MV-4-11 (cell line): ENCODE results near the gene PRLR.

Source experiments
- DNase-seq: peaks from one replicate; lab custom pipeline; 2025; lab: John Stamatoyannopoulos, UW

The PRLR gene

DNA sequence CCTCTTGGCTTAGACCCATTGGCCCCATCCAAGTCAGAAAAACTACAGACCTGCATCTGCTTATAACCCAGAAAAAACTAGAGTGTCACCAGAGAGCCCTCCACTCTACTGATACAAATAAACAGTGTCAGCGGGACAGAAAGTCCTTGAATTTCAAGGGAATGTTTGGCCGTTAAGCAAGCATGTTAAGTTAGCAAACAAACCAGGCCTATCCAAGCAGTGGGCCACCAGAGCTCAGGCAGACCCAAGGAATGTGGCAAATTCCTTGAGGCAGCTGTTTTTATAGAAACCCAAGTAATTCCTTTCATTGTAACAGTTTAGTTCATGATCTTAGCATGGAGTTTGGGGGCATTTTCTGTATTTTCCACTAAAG, 70.9 kb downstream of the PRLR start:
- no peak for DNase-seq

DNA sequence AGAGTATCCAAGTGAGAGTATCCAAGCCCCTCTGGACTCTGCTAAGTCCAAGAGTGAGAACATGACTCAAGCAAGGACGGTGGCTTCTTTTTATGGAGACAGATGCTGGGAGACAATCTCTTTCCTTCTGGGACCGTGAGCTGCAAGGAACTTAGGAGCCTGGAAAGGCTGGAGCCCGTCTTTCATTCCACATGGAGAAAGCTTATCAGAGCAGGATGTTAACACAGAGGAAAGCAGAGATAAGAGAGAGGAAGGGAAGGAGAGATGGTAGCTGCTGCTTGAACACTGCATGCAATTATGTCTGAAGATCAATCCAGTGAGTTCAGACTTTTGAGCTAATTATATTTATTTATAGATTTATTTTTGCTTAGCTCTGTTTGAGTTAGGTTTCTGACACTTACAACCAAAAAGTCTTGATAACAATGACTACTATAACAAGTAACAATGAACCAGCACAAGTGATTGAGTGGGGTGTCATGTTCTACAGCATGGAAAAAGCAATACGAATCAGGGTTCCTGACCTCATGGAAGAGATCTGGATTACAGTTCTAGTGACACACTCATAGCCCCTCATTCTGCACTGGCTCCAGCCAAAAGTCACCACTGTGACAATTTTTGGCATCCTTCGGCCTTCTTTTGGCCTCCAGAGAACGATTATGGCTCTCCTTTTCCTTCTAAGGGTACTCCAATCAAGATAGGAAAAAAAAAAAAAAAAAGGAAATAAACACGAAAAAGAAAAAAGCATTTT, 71.5 kb downstream of the PRLR start:
- DNase-seq, result no peak

DNA sequence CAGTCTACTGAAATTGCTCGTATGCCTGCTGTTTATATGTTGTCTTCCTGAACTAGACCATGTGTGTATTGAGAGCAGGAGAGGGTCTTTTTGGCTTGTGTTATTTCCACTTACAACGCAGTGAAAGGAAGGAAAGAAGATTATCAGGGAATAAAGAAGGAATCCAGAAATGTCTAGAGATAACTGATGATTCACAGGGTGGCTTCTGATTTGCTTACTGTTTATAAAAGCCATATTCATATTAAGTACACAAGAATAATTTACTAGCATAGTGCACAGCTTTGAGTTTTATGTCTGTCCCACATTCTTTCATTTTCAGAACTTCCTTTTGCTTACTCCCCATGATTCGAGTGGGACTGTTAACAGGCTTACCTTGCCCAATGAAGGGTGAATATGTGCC, 72.1 kb downstream of the PRLR start:
- no peak for DNase-seq

DNA sequence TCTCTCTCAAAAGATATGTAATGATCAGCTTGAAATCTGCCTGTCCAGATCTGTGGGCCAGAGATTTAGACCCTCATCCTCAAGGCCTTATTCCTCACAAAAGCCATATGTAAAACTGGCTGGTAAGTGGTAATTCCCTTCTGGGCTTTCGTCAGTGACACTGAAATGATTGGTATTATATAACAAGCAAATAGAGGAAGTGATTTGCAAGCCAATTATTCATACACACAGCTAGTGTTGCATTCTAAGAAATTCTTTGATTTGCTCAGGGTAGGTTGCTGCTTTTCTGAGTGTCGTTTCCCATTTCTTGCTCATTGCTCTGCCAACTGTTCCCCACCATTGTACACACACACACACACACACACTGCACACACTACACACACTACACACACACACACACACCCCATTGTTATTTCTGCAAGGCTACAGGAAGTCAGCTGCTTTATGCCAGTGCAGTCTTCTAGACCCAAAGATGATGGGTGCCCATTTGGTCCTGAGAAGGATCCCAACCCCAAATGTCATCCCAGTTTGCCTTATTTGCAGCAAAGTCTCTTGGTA, 76.8 kb downstream of the PRLR start:
- peak; percentile 67 for DNase-seq

- no peak for DNase-seq
These were observed 77.6 kb downstream of the PRLR start for GRCh38 chr5:35152733-35153132.

DNA sequence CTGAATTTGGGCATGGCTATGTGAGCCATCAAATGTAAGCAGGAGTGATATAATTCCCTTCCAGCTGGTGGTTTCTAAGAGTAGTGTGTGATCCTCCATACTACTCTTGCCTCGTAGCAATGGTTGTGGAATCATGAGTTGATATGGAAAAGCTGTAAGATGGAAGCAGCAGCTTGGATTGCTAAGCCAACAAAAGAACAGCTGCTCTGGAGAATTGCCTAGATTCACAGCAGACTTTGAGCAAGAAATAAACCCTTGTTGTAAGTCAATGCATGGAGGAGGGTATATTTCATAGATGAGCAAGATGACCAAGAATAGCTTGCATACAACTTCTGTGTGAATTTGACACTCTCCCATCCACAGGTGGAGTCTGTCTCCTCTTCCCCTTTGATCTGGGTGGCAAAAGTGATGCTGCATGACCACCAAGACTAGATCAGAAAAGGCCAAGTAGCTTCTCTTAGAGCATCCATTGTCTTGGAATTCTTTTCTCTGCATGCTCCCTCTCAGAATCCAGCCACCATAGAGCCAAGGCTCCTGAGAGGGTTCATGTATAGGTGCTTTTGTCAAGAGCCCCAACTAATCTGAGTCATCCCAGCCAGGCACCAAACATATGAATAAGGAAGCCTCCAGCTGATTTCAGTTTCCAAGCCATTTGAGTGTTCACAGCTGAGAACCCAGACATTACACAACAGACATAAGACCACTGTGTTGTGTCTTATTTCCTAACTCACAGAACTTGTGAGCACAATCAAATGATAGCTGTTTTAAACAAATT, 79.0 kb downstream of the PRLR start:
- peak; percentile 81 for DNase-seq

DNA sequence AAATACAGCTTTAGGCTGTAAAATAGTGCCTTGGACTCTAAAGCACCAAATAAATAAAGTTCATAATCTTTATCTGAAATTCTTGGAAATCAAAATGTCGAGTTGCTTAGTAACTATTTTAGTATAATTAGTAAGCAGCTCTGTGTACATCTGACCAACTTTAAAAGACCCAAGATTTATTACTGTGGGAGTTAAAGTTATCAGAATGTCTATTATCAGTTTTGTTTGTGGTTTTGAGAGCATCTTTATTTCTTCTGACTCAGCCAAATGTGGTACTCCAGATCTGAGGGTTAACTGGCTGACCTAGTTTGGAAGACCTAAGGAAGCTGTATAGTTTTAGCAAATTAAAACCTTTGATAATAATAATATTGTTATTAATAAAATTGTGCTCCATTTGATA, 81.2 kb downstream of the PRLR start:
- DNase-seq, result no peak

DNA sequence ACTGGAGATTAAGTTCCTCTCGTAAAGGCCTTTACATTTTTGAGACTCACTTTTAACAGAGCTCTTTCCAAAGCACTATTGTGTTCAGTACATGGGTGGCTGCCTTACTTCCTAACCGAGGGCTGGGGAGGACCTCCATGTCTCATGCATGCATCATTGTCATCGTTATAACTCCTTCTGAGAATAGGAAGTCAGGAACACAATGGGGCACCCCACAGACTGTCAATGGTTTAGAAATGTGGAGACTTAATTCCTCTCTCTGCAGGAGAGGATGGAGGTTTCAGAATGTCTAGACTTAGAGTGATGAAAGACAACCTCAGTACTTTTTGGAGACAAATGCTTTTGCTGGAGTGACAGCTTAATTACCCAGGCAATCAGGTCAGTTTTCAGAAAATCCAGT, 83.9 kb downstream of the PRLR start:
- peak; percentile 13 for DNase-seq

DNA sequence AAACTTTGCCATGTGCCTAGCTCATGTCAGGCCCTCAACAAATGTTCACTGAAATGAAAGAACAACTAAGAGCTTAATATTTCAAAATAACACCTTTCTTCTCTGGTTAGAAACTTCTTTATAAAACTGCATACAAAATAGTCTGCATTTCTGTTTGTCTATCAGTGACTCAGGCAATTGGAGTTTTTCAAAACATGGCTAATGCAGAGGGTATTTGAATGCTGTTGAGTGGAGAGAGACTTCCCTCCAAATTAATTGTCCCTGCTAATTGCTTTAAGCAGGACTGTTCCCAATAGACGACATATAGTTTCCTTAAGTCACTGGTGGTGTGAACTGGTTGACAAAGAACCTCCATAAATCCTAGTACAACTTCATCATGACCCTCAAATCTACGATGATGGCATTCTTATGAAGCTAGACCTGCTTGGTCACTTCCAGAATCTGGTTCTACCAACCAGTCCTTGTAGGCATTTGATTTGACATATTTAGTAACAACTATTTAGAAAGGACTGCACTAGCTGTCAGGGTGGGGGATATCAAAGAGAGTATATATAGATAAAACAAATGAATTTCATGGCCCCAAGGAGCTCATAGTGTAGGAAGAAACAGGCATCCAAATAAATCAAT, 84.5 kb downstream of the PRLR start:
- DNase-seq, result no peak

DNA sequence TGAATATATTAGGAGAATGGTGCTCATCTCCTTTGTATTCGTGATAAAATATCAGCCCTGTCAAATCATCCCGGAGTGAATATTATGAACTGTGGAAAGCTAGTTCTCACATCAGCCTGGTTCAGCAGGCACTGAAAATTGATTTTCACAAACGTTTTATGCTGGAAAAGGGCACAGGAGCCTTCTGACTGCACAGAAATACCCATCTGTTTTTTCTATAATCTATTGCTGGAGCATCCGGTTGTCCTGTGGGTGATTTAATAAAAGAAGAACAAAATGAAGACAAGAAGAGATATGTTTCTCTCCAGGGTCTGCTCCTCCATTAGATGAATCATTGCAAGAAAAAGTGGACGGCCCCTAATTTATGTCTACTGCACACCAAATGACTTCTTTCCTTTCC, 85.3 kb downstream of the PRLR start:
- DNase-seq, result no peak

- no peak for DNase-seq
These were observed 86.4 kb downstream of the PRLR start for GRCh38 chr5:35143841-35144240.

GRCh38 chr5:35141739-35142138, 88.5 kb downstream of the PRLR start:
- DNase-seq, result no peak

DNA sequence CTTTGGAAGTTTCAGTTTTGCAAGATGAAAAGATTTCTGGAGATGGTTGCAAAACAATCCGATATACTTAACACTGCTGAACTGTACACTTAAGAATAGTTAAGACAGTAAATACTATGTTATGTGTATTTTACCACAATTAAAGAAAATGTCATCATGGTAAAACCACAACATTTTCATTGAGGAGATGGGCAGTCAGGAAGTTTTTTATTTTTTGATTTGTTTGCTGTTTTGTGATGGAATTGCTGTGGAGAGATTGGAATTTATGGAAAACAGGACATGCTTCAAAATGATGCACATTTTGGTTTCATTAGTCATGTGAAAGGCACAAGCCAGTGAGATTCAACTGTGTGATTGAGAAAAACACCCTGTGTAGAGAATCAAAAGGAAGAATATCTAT, 92.1 kb downstream of the PRLR start:
- DNase-seq, result no peak

DNA sequence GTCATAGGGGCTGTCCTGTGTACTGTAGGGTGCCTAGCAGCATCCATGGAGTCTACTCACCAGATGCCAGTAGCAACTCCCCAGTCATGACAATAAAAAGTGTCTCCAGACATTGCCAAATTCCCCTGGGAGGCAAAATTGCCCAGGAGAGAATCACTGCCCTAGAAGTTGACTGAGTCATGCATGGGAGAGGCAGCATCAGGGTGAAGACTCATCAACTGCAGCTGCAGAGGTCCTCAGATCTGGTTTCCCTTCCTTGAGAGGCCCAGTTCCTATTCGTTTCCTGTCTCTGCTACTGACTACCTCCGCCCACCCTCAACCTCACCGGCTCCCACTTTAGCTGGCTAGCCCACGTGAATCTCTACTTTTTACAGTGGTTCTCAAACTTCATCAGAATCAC, 93.9 kb downstream of the PRLR start:
- DNase-seq, result peak; percentile 46

GRCh38 chr5:35135239-35135700, 95.0 kb downstream of the PRLR start:
- DNase-seq, result no peak

DNA sequence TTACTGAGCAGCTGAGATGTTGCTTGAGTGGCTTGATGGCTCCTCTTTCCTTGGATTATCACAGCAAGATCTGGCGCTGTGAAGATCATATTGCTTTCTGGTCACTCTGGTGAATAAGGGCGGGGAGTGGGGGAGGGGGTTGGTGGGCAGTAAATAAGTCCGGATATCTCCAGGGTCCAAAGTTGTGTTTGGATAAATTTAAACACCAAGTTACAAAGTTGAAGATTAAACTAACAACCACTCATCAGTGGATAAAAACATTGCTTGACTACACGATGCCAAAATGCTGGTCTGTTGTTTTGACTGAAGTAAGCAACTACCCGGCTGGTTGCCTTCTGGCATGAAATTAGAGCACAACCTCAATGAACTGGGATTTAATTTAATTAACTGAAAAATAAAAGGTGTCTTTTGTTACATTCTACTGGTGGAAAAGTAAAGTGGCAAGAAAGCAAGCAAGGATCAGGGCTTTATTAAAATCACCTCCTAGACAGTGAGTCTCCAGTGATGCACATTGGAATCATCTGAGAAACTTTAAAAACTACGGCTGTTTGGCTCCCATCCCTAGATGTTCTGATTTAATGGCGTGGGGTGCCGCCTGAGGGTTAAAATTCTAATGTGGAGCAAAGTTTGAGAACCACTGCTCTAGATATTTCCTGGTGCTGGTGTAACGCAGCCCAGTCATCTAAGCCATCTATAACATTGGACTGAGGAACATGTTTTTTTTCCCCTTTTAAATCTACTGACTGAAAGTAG, 95.8 kb downstream of the PRLR start:
- DNase-seq, result no peak

- DNase-seq, result no peak
These were observed 97.1 kb downstream of the PRLR start for GRCh38 chr5:35133186-35133585.

DNA sequence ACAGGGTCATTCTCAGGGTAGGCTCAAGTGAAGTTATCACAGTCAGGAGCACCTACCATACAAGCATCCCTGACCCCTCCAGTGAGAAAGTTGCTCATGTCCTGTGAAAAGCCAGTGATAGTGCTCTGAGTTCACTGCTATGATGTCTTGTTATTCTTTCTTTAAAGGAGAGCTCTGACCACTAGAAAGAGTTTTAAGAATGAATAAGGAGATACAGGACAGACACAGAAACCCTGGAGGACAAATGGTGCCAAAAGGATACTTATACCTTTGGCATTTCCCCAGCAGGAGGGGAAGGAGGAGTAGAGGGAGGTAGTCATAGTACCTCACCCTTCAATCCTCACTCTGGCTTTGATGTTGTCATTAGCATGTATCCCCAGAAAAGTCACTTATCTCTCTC, 98.6 kb downstream of the PRLR start:
- no peak for DNase-seq

- no peak for DNase-seq
These were observed 100.3 kb downstream of the PRLR start for GRCh38 chr5:35129921-35130485.

DNA sequence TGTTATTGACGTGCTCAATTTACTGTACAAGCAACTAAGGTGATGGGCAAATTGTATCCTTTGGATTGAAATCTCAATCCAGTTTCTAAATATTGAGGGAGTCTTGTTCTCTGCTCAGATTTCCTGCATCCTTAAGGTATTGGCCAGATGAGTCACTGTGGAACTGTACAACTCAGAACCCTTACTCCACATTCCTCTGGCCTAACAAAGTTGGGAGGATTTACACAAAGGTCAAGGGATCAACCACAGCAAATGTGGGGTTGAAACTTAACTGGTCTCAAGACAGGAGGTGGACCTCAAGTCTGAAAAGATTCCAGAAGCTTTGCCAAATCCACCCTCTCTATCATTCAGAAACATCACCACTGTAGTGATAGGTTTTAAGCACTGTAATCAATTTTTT, 101.0 kb downstream of the PRLR start:
- no peak for DNase-seq

GRCh38 chr5:35127006-35127405, 103.3 kb downstream of the PRLR start:
- DNase-seq, result no peak

- no peak for DNase-seq
These were observed 104.5 kb downstream of the PRLR start for GRCh38 chr5:35125746-35126145.
